Activated effector memory CD4-positive, alpha-beta T cell treated with anti-CD3 and anti-CD28 coated beads, Interleukin-2, amount 50 U/mL, for 16 hours (primary cell): ENCODE measurements around the gene ATF7.
"Not testable (repeated sequence)": the region's sequence is repeated elsewhere in the genome, so short reads cannot be mapped to it uniquely, and the experiment has no call there.

ENCODE experiments used
- DNase-seq: peaks from one replicate; pipeline ENCODE4 v3.0.0-alpha.2; 2020

Gene ATF7

GRCh38 chr12:53499266-53500141, 126.7 kb downstream of the ATF7 start, which contains the start of gene MAP3K12:
MAP3K12 (minus strand) TSS chr12:53499458; CDS start chr12:53487391, 12,067 bp downstream.
- DNase-seq = peak; percentile 88

- DNase-seq = no peak
Observed at GRCh38 chr12:53498235-53498630, 127.9 kb downstream of the ATF7 start.

DNA sequence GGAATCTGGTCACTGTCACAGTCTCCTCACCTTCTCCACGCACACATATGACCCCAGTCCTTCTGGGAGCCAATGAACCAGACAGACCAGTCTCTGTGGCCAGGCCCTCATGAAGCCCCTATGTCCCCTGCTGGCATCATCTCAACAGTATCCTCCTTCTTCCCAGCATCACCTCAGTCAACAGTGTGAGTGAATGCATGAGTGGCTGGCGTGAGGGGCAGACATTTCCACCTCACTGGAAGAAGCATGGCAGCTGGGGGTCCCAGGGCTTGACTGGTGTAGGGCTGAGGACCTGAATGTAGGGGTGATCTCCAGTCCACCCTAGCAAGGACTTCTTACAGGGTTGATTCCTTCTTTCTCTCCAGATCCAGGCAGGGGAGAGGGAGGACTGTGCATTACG, 128.7 kb downstream of the ATF7 start:
- no peak for DNase-seq

GRCh38 chr12:53496752-53497032, 129.5 kb downstream of the ATF7 start:
- no peak for DNase-seq

GRCh38 chr12:53495903-53496751, 130.1 kb downstream of the ATF7 start:
- DNase-seq = no peak

GRCh38 chr12:53493610-53494391, 132.4 kb downstream of the ATF7 start:
- no peak for DNase-seq

DNA sequence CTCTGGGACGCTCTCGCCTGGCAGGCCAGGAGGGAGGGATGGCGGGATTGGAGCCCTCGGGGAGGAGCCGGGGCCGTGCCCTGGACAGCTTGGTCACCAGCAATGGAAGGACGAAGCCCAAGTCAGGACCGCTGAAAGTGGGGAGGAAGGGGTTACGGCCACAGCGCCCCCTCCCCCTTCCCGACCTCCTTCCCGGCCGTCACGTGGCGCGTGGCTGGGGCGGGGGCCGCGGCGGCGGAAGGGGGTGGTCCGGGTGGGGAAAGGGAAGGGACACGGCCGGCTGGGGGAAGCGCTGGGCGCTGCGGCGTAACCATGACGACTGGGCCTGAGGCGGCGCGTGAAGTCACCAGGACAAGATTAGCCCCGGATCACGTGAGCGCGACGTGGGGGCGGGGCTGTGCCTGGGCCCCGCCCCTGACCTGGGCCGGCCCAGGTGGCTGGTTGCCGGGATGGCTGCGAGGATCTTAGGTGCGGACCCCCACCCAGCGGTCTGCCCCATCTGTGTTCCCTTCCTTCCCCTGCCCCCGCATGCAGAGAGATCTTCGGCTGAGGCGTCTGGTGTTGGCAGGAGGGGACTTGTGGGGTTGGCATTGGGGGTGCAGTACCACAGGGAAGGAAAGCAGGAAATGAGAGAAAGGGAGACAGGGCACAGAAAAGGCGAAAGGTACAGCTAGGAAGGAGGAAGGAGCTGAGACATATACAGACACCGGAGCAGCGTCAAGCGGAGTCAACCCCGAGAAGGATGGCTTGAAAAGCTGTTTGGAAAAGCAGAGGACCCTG, 133.2 kb downstream of the ATF7 start:
- peak; percentile 96 for DNase-seq

DNA sequence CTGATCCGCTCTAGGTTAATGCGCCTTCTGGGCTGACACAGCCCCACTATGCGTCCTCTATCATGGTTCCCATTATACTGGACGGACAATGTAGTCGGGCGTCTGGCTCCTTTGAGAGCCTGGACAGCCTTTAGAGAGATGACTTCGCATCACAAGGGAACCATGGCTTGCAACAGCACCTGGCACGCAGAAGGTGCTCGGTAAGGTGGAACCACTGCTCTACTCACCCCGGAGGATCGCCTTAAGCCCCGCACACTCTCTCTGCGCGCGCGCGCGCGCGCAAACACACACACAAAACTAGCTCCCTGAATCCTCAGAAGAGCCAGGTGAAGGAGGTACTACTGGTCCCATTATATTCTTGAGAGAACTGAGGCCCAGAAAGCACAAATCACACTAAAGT, 134.0 kb downstream of the ATF7 start:
- DNase-seq = no peak

DNA sequence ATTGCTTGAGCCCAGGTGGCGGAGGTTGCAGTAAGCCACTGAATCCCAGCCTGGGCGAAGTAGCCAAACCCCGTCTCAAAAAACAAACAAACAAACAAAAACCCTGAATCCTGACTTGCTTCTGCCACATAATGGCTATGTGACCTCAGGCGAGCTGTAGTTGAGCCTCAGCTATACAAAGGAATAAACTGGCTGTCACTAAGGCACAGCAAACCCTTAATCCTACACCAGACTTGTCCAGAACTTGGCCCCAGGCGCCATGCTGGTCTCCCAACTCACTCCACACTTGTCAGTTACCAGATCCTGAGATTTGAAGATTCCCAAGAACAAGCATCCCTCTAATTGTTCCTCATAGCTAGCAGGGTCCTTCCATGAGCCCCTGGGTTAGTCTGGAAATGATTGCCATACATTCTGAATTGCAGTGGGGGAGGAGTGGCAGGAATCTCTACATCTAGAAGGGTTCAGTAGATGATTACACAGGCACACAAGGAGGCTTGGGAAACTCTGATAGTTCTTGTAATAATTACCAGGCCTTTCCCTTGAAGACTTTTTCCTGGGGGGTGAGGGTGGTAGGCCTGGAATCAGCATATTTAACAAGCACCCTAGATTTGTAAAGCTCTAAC, 136.8 kb downstream of the ATF7 start:
- no peak for DNase-seq

DNA sequence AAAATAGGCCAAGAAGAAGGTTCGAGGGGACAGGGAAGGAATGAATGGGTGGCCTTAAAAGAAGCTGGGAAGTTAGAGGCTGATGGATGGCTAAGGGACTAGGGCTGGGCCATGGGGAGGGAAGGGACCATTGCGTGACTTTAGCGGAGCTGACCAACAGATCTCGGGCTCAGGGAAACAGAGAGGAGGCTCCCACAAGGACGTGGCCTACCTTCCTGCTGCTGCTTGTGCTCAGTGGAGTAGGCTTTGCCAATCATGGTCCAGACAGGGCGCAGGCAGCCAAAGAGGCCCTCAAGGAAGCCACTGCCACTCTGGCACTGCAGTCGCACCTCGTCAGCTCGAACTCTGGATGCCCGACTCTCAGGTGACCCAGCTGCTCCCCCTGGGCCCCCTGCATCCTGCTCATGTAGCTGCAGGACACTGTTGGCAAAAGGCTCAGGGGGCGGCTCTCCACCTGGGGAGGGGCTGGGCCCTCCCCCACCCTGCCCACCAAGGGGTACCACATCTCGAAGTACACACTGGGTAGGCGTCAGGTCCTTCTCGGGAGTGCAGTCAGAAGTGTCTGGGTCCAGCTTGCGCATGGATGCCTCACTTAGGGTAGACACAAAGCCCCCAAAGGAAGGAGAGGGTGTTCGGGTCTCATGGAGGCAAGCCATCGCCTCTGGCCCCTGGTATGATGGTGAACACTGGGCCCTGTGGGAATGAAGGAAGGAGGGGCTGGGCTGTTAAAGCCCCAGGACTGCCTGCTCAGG, 139.3 kb downstream of the ATF7 start:
- no peak for DNase-seq

DNA sequence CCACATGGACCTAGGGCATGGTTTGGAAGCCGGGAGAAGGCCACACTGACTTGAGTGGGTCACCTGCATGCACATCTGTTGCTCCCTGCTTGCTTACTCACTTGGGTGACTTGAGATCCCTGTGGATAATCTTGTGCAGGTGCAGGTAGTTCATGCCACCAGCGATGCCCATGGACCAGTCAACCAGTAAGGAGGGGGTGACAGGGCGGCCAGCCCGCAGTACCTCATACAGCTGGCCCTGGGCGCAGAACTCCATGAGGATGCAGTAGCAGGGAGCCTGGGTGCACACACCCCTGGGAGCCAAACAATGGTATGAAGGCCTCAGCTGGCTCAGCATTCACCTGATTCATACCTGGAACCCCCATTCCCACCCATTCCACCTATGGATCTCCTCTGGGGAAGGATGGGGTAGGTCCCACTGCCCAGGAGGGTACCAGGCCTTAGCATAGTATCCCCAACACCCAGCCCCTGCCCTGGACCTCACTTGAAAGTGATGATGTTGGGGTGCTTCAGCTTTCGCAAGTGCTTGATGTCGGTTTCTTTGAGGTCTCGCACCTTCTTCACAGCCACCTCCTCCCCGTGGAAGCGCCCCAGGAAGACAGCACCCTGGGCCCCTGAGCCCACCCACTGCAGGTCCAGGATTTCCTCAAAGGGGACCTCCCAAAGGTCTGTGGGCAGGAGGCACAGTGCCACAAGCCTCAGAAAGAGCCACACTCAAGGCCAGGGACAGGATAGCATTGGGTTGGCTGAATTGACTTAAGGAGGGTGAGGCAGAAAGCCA, 140.0 kb downstream of the ATF7 start:
- DNase-seq = no peak

DNA sequence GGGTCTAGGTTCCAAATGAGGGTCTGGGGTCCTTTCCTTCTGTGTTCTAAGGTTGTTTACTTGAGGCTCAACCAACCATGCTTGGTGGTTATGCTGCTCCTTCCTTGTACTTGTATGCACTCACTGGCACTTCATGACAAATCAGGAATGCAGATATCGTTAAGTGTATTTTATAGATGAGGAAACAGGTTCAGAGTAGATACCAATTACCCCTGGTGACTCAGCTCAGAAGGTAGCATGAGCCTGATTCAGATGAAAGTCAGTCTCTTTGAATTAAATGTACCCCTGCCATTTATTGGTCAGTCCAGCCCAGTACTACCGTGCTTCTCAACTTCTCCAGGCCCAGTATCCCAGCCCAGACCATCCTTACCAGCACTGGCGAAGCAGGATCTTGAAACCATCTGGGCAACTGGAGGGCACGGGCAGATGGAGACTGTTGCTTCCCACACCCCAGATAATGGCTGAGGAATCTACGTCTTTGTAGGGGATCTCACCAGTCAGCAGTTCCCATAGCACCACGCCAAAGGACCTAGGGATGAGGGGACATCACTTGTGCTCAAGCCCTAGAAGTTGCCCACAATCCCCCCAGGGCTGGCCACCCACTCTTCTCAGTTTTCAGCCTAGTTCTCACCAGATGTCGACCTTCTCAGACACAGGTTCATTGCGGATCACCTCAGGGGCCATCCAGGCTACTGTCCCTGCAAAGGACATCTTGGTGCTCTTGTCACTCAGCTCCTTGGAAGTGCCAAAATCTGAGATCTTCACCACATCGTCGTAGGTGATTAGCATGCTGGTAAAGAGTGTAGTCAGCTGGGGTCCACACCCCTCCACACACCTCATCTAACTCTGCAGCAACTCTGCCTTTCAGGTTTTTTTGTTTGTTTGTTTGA, 141.3 kb downstream of the ATF7 start:
- no peak for DNase-seq

- DNase-seq = no peak
Observed at GRCh38 chr12:53483979-53484377, 142.2 kb downstream of the ATF7 start.

DNA sequence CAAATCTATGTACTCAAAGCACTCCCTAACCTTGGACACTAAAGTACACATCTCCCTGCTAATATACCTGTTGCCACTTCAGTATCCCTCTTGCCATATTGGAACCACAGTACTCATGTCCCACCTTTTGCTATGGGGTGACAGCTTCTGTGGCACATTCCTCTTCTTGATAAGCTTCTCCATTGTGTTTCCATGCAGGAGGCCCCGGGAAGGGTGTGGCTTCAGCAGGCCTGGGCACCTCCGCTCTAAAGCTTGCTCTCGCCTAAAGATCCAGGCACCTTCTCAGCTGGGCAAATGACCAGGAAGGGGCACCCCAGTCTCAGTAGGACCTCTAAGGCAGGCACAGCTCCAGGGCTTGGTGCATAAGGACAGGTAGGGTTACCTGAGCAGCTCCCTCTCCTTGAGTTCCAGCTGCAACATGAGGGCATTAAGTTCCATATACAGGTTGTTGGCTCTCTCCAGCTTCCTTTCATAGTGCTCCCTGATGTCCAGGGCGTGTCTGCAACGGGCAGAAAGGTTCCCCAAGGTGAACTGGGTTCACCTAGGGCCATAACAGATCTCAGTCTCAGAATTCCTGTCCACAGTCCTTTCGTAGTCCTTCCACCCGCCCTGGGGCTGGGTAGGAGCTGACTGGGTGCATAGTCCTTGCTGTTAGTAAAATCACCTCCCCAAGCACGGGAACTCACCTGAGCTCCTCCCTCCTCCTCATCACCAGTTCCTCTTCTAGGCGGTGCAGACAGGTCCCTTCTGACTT, 142.8 kb downstream of the ATF7 start:
- DNase-seq = no peak

GRCh38 chr12:53482626-53483168, 143.5 kb downstream of the ATF7 start:
- DNase-seq = no peak

- DNase-seq = no peak
Observed at GRCh38 chr12:53481939-53482586, 144.1 kb downstream of the ATF7 start.

DNA sequence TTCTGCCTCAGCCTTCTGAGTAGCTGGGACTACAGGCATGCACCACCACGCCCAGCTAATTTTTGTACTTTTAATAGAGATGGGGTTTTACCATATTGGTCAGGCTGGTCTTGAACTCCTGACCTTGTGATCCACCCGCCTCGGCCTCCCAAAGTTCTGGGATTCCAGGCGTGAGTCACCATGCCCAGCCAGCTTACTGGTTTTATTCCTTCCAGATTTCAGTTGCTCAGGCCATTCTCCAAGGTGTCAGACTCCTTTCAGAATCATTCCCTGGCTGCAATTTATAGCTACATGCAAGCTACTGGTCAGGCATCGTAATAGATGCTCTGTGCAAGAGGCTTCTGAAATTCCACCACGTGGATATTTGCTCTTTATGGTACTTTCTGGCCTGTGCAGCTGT, 144.7 kb downstream of the ATF7 start:
- not testable (repeated sequence) for DNase-seq
